Measurements from ENCODE around the gene CELF4.

GRCh38 chr18:37612524-37613252 lies 47.1 kb upstream of the CELF4 start:
- no peak for TF ChIP-seq NFIC (IDR thresholded peaks at IDR 0.05)
- no peak for TF ChIP-seq MAX (IDR thresholded peaks at IDR 0.05)
- no peak for TF ChIP-seq EP300 (IDR thresholded peaks at IDR 0.05; ENCODE audit: borderline replicate concordance)
- TF ChIP-seq TEAD4 (IDR thresholded peaks at IDR 0.05) = no peak
- TF ChIP-seq REST (IDR thresholded peaks at IDR 0.05; ENCODE audit: low read depth) = no peak
- TF ChIP-seq TAF1 (IDR thresholded peaks at IDR 0.05; ENCODE audit: low read depth) = no peak
- TF ChIP-seq RAD21 (IDR thresholded peaks at IDR 0.05; ENCODE audit: low read depth) = no peak

Data from Ishikawa (cell line).